Measurements from ENCODE around the gene LRRC9. TPM values are rescaled to one million over a fixed set of nuclear protein-coding genes. Genes with fewer than 3 reads are reported as not detected.
"Not testable (repeated sequence)": the region's sequence is repeated elsewhere in the genome, so short reads cannot be mapped to it uniquely, and the experiment has no call there.

LRRC9 gene
- total RNA-seq, 3 donors from 2014 or later (not counting 1 experiment from before 2014, with no cell fraction given), result not detected

- H3K27me3 ChIP-seq (ENCODE audit: control insufficient read depth, insufficient read depth, low read length), result no peaks in the 10 kb centered on the region
- DNase-seq (no peak), ATAC-seq (no peak)
- no peaks in the 10 kb centered on the region for H3K4me1 Mint-ChIP-seq
- no peak overlapping the region for H3K27ac Mint-ChIP-seq
- no peaks in the 10 kb centered on the region for H3K9me3 ChIP-seq (ENCODE audit: control insufficient read depth, insufficient read depth, low read length)
- H3K27me3 Mint-ChIP-seq (ENCODE audit: low read depth in 2 of 2), result peaks cover 7 to 10% of the 10 kb centered on the region in 2 donors
- H3K4me3 ChIP-seq (ENCODE audit: low read length), result no peak overlapping the region
- H3K36me3 ChIP-seq (ENCODE audit: control insufficient read depth, insufficient read depth, low read length), result no peaks in the 10 kb centered on the region
- H3K4me1 ChIP-seq (ENCODE audit: control insufficient read depth, insufficient read depth, low read length), result no peaks in the 10 kb centered on the region
- no peaks in the 10 kb centered on the region for H3K36me3 Mint-ChIP-seq
- H3K4me3 Mint-ChIP-seq, result no peak overlapping the region
- intact Hi-C loops (cut with micrococcal nuclease), result no loop called here
- H3K9me3 Mint-ChIP-seq, result peaks cover 0 to 5% of the 10 kb centered on the region in 2 donors
- no peak overlapping the region for H3K27ac ChIP-seq (ENCODE audit: low read length)
- TF ChIP-seq CTCF (IDR thresholded peaks at IDR 0.05), result no peak
Measured at GRCh38 chr14:59944909-59945308, 25.0 kb downstream of the LRRC9 start.

GRCh38 chr14:59952141-59952540 is 32.2 kb downstream of the LRRC9 start:
- H3K27me3 ChIP-seq (ENCODE audit: control insufficient read depth, insufficient read depth, low read length); H3K4me3 ChIP-seq (ENCODE audit: low read length); H3K4me3 Mint-ChIP-seq; DNase-seq; H3K27ac Mint-ChIP-seq; H3K36me3 Mint-ChIP-seq; H3K4me1 Mint-ChIP-seq; intact Hi-C loops (cut with micrococcal nuclease); H3K36me3 ChIP-seq (ENCODE audit: control insufficient read depth, insufficient read depth, low read length); ATAC-seq; H3K4me1 ChIP-seq (ENCODE audit: control insufficient read depth, insufficient read depth, low read length); H3K27me3 Mint-ChIP-seq (ENCODE audit: low read depth in 2 of 2); H3K27ac ChIP-seq (ENCODE audit: low read length); H3K9me3 ChIP-seq (ENCODE audit: control insufficient read depth, insufficient read depth, low read length): not testable (repeated sequence)
- peaks cover 5 to 19% of the 10 kb centered on the region in 2 donors for H3K9me3 Mint-ChIP-seq
- WGBS (ENCODE audit: insufficient coverage), result 100% methylated on average over 5 of the region's 30 CpGs

- H3K36me3 Mint-ChIP-seq; H3K9me3 ChIP-seq (ENCODE audit: control insufficient read depth, insufficient read depth, low read length); H3K4me3 Mint-ChIP-seq; H3K4me1 Mint-ChIP-seq; intact Hi-C loops (cut with micrococcal nuclease); H3K36me3 ChIP-seq (ENCODE audit: control insufficient read depth, insufficient read depth, low read length); H3K27ac Mint-ChIP-seq; H3K4me3 ChIP-seq (ENCODE audit: low read length); ATAC-seq; DNase-seq; H3K27me3 ChIP-seq (ENCODE audit: control insufficient read depth, insufficient read depth, low read length); H3K27ac ChIP-seq (ENCODE audit: low read length); H3K27me3 Mint-ChIP-seq (ENCODE audit: low read depth in 2 of 2); H3K4me1 ChIP-seq (ENCODE audit: control insufficient read depth, insufficient read depth, low read length): not testable (repeated sequence)
- WGBS (ENCODE audit: insufficient coverage), result 84% methylated on average over 4 of the region's 4 CpGs
- H3K9me3 Mint-ChIP-seq, result peaks cover 3 to 18% of the 10 kb centered on the region in 2 donors
Measured at GRCh38 chr14:59957890-59958289, 37.9 kb downstream of the LRRC9 start.

GRCh38 chr14:59959668-59960067 is 39.7 kb downstream of the LRRC9 start:
- WGBS (ENCODE audit: insufficient coverage), result 91% methylated on average over 3 of the region's 3 CpGs
- ATAC-seq (no peak), DNase-seq (no peak)
- peaks cover 10% of the 10 kb centered on the region for H3K9me3 ChIP-seq (ENCODE audit: control insufficient read depth, insufficient read depth, low read length)
- H3K27ac Mint-ChIP-seq, result no peak overlapping the region
- peaks cover 1% of the 10 kb centered on the region for H3K4me1 ChIP-seq (ENCODE audit: control insufficient read depth, insufficient read depth, low read length)
- H3K36me3 Mint-ChIP-seq, result no peaks in the 10 kb centered on the region
- intact Hi-C loops (cut with micrococcal nuclease), result no loop called here
- no peak overlapping the region for H3K27ac ChIP-seq (ENCODE audit: low read length)
- H3K4me1 Mint-ChIP-seq, result peaks cover 0 to under 1% of the 10 kb centered on the region in 2 donors
- no peak for TF ChIP-seq CTCF (IDR thresholded peaks at IDR 0.05)
- no peak overlapping the region for H3K4me3 Mint-ChIP-seq
- H3K9me3 Mint-ChIP-seq, result peaks cover 3 to 13% of the 10 kb centered on the region in 2 donors
- H3K36me3 ChIP-seq (ENCODE audit: control insufficient read depth, insufficient read depth, low read length), result no peaks in the 10 kb centered on the region
- H3K27me3 ChIP-seq (ENCODE audit: control insufficient read depth, insufficient read depth, low read length), result no peaks in the 10 kb centered on the region
- no peak overlapping the region for H3K4me3 ChIP-seq (ENCODE audit: low read length)
- peaks cover 3 to 8% of the 10 kb centered on the region in 2 donors for H3K27me3 Mint-ChIP-seq (ENCODE audit: low read depth in 2 of 2)
